Hypothalamus (tissue), 51 donors: ENCODE data around the gene TLCD3A.

Experiments used
- DNase-seq, 51 donors: peaks; one replicate each; lab custom pipeline; 2025; lab: John Stamatoyannopoulos, UW

TLCD3A gene

GRCh38 chr17:705011-705410 lies 27.4 kb upstream of the TLCD3A start:
- DNase-seq: no peak

- DNase-seq: no peak
These were observed 26.5 kb upstream of the TLCD3A start for GRCh38 chr17:705863-706262.

GRCh38 chr17:708132-708531 lies 24.3 kb upstream of the TLCD3A start:
- DNase-seq: no peak

- DNase-seq: no peak
These were observed 14.3 kb upstream of the TLCD3A start for GRCh38 chr17:718075-718474.

GRCh38 chr17:720706-721539 lies 11.5 kb upstream of the TLCD3A start:
- DNase-seq: no peak

- DNase-seq: no peak
These were observed 10.9 kb upstream of the TLCD3A start for GRCh38 chr17:721540-721937.

GRCh38 chr17:725084-725483 lies 7.3 kb upstream of the TLCD3A start:
- DNase-seq: no peak

- no peak for DNase-seq
These were observed 6.7 kb upstream of the TLCD3A start for GRCh38 chr17:725746-726145.

- DNase-seq: no peak
These were observed 6.0 kb upstream of the TLCD3A start for GRCh38 chr17:726271-726919.

GRCh38 chr17:728911-729310 lies 3.5 kb upstream of the TLCD3A start:
- no peak for DNase-seq

- DNase-seq: peak in 3 of 51 donors; percentile 32 to 48 (median 44)
These were observed 741 bp upstream of the TLCD3A start for GRCh38 chr17:731644-732066.

GRCh38 chr17:732902-733720 lies 715 bp downstream of the TLCD3A start:
- DNase-seq: peak in 21 of 51 donors; percentile 10 to 51 (median 26)

- no peak for DNase-seq
These were observed 1.3 kb downstream of the TLCD3A start for GRCh38 chr17:733743-734142.

- no peak for DNase-seq
These were observed 5.2 kb downstream of the TLCD3A start for GRCh38 chr17:737561-738113.

GRCh38 chr17:740240-741017 lies 8.0 kb downstream of the TLCD3A start:
- peak in 6 of 51 donors; percentile 1 to 59 (median 12) for DNase-seq

- no peak for DNase-seq
These were observed 9.9 kb downstream of the TLCD3A start for GRCh38 chr17:742147-742793.

- DNase-seq: no peak
These were observed 10.7 kb downstream of the TLCD3A start for GRCh38 chr17:743139-743538.

GRCh38 chr17:744937-745336 lies 12.5 kb downstream of the TLCD3A start:
- no peak for DNase-seq

- no peak for DNase-seq
These were observed 13.0 kb downstream of the TLCD3A start for GRCh38 chr17:745406-745805.

GRCh38 chr17:746181-746580 lies 13.8 kb downstream of the TLCD3A start:
- no peak for DNase-seq
